IPS DF 6.9 (cell line): ENCODE results near the gene MMP14.
"Not testable (repeated sequence)": the region's sequence is repeated elsewhere in the genome, so short reads cannot be mapped to it uniquely, and the experiment has no call there.

Experiments used
- DNase-seq: peaks from one replicate; pipeline ENCODE4 v3.0.0-alpha.2; 2013; ENCODE audit warnings: low read depth, low spot score
- H3K27ac ChIP-seq: one replicate; pipeline ENCODE4 v1.5.1; 2013; ENCODE audit warnings: low read length, control low read depth
- H3K27me3 ChIP-seq: 2 replicates; pipeline ENCODE4 v1.6.1; 2013; ENCODE audit warnings: mild to moderate bottlenecking, low read length; ENCODE audit not compliant: control insufficient read depth, insufficient read depth
- H3K36me3 ChIP-seq: 2 replicates; pipeline ENCODE4 v1.6.1; 2013; ENCODE audit warnings: low read length; ENCODE audit not compliant: control insufficient read depth, insufficient read depth
- H3K4me1 ChIP-seq: 2 replicates; pipeline ENCODE4 v1.6.1; 2013; ENCODE audit warnings: low read length; ENCODE audit not compliant: control insufficient read depth, insufficient read depth
- H3K4me3 ChIP-seq: 2 replicates; pipeline ENCODE4 v1.5.1; 2013; ENCODE audit warnings: mild to moderate bottlenecking, low read length
- H3K9me3 ChIP-seq: 2 replicates; pipeline ENCODE4 v1.6.1; 2013; ENCODE audit warnings: low read length, inconsistent platforms; ENCODE audit not compliant: control insufficient read depth, insufficient read depth
- WGBS: extraction: QIAGEN DNeasy Blood & Tissue Kit; methylation state at CpG from one replicate; pipeline ENCODE4 v1.1.7; 2013; ENCODE audit warnings: mixed read lengths, missing lambda C conversion rate; ENCODE audit not compliant: insufficient read length, insufficient coverage; 5-methylcytosine and 5-hydroxymethylcytosine counted together

MMP14 gene

GRCh38 chr14:22800346-22800745 is 36.0 kb upstream of the MMP14 start:
- no peaks in the 10 kb centered on the region for H3K27me3 ChIP-seq
- H3K4me3 ChIP-seq = no peak overlapping the region
- no CpG with 5 or more reads among the region's 10 CpGs for WGBS
- no peaks in the 10 kb centered on the region for H3K9me3 ChIP-seq
- no peak for DNase-seq
- H3K27ac ChIP-seq = no peak overlapping the region
- H3K4me1 ChIP-seq = no peaks in the 10 kb centered on the region
- H3K36me3 ChIP-seq = no peaks in the 10 kb centered on the region

GRCh38 chr14:22801716-22802115 is 34.7 kb upstream of the MMP14 start:
- H3K36me3 ChIP-seq = no peaks in the 10 kb centered on the region
- no peaks in the 10 kb centered on the region for H3K4me1 ChIP-seq
- no peaks in the 10 kb centered on the region for H3K9me3 ChIP-seq
- no peak overlapping the region for H3K4me3 ChIP-seq
- no peaks in the 10 kb centered on the region for H3K27me3 ChIP-seq
- WGBS = no CpG with 5 or more reads among the region's 8 CpGs
- DNase-seq = no peak
- no peak overlapping the region for H3K27ac ChIP-seq

DNA sequence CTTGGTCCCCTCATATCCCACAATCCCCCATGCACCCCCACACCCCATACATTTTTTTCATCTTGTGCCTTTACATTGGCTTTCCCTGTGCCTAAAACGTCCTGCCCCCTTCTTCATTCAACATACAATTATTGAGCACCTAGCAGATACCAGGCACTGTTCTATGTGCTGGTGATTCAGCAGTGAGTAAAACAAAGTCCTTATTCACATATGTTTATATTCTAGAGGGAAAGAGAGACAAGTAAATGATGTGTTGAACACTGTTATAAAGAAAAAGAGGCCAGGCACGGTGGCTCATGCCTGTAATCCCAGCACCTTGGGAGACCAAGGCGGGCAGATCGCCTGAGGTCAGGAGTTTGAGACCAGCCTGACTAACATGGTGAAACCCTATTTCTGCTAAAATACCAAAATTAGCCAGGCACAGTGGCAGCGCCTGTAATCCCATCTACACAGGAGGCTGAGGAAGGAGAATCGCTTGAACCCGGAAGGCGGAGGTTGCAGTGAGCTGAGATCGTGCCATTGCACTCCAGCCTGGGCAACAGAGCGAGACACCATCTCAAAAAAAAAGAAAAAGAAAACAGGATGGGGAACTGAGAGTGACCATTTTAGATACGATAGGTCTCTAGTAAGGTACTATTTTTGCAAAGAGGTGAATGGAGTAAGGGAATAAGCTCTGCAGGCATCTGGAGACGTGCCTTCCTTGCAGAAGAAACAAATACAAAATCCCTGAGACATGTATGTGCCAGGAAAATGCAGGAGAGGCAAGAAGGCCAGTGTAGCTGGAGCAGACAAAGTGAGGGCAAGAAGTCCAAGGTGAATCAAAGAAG is 33.3 kb upstream of the MMP14 start:
- no peaks in the 10 kb centered on the region for H3K4me1 ChIP-seq
- H3K4me3 ChIP-seq = no peak overlapping the region
- no peak for DNase-seq
- no peaks in the 10 kb centered on the region for H3K36me3 ChIP-seq
- H3K27me3 ChIP-seq = no peaks in the 10 kb centered on the region
- H3K9me3 ChIP-seq = no peaks in the 10 kb centered on the region
- WGBS = no CpG with 5 or more reads among the region's 12 CpGs
- H3K27ac ChIP-seq = no peak overlapping the region

- no peak overlapping the region for H3K4me3 ChIP-seq
- DNase-seq = no peak
- no peak overlapping the region for H3K27ac ChIP-seq
- no peaks in the 10 kb centered on the region for H3K36me3 ChIP-seq
- WGBS = no CpG with 5 or more reads among the region's 3 CpGs
- H3K9me3 ChIP-seq = no peaks in the 10 kb centered on the region
- H3K27me3 ChIP-seq = no peaks in the 10 kb centered on the region
- H3K4me1 ChIP-seq = no peaks in the 10 kb centered on the region
Observed at GRCh38 chr14:22803687-22803974, 32.8 kb upstream of the MMP14 start.

- WGBS = no CpG with 5 or more reads among the region's 4 CpGs
- H3K27ac ChIP-seq, H3K9me3 ChIP-seq, H3K27me3 ChIP-seq, H3K36me3 ChIP-seq, H3K4me3 ChIP-seq, DNase-seq, H3K4me1 ChIP-seq: not testable (repeated sequence)
Observed at GRCh38 chr14:22805235-22805634, 31.1 kb upstream of the MMP14 start.

- Histone ChIP-seq H3K4me3 (no peak overlapping the region), H3K36me3 (no peaks in the 10 kb centered on the region), H3K27me3 (no peaks in the 10 kb centered on the region), H3K4me1 (no peaks in the 10 kb centered on the region), H3K9me3 (no peaks in the 10 kb centered on the region), H3K27ac (no peak overlapping the region)
- WGBS = no CpG with 5 or more reads among the region's 13 CpGs
- no peak for DNase-seq
Observed at GRCh38 chr14:22807432-22808087, 28.8 kb upstream of the MMP14 start.

DNA sequence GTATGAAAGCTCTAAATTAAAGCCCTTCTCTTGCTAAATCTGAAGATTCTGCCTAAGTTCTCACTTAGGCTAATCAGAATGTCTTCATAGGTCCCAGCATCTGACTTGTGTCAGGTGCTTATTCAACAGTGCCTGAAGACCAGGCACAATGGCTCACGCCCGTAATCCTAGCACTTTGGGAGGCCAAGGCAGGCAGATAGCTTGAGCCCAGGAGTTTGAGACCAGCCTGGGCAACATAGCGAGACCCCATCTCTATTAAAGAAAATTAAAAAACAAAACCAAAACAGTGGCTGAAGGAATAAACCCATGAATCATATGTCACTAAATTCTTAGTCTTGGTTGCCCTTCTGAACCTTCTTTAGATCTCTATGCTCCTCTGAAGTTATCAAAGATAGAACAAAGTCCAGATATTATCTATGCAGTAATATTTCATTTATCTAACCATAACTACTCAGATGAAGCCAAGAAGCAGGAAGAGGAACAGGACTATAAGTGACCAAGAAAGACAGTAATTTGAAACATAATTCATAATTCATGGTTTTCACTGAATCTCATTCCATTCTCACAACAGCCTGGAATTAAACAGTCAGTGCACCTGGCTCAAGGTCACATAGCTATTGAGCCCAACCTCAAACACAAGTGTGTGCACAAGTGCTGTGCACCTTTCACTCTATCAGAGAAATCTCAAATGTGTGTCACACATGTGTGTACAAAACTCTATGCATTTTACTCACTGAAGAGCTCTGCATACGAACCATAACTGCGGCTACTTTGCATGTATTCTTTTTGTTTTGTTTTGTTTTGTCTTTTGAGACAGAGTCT is 27.8 kb upstream of the MMP14 start:
- Histone ChIP-seq H3K4me3 (no peak overlapping the region), H3K9me3 (no peaks in the 10 kb centered on the region), H3K27me3 (no peaks in the 10 kb centered on the region), H3K4me1 (0 out of 2 replicates have a peak, but pooled peaks cover 1% of the 10 kb centered on the region), H3K27ac (no peak overlapping the region), H3K36me3 (no peaks in the 10 kb centered on the region)
- no peak for DNase-seq
- WGBS = no CpG with 5 or more reads among the region's 5 CpGs

DNA sequence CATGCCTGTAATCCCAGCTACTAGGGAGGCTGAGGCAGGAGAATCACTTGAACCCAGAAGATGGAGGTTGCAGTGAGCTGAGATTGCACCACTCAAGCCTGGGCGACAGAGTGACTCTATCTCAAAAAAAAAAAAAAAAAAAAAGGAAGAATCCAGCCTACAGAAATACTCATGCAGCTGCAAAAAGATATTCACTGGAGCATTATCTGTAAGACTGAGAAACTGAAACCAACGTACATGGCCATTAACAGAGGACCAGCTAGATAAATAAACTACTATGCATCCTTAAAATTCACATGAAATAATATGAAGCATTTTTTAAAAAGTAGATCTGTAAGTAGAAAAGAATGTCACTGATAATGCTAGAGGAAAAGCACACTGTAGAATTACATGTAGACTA is 24.7 kb upstream of the MMP14 start:
- Histone ChIP-seq H3K9me3 (no peaks in the 10 kb centered on the region), H3K4me1 (peaks cover 7% of the 10 kb centered on the region; the same call in 1 of the 2 replicates), H3K27me3 (no peaks in the 10 kb centered on the region), H3K4me3 (no peak overlapping the region), H3K27ac (no peak overlapping the region), H3K36me3 (no peaks in the 10 kb centered on the region)
- no CpG with 5 or more reads among the region's 2 CpGs for WGBS
- DNase-seq = no peak

DNA sequence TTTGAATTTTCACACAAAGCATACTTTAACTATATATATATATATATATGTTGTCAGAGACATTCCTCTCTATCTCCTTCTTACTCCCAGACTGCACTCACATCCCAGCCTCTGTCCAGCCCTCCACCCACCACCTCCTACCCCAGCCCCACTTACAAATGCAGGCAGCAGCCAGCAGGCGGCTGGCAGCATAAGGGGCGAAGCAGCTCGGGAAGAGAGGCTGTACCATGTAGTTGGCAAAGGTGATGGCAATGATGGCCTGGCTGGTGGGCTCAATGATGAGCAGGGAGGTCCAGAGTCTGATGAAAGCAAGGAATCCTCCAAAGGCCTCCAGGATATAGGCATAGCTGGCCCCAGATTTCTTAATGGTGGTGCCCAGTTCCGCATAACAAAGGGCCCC is 23.6 kb upstream of the MMP14 start:
- no CpG with 5 or more reads among the region's 4 CpGs for WGBS
- Histone ChIP-seq H3K4me1 (peaks cover 7% of the 10 kb centered on the region; the same call in 1 of the 2 replicates), H3K36me3 (no peaks in the 10 kb centered on the region), H3K27me3 (no peaks in the 10 kb centered on the region), H3K4me3 (no peak overlapping the region), H3K9me3 (no peaks in the 10 kb centered on the region), H3K27ac (no peak overlapping the region)
- DNase-seq = no peak

DNA sequence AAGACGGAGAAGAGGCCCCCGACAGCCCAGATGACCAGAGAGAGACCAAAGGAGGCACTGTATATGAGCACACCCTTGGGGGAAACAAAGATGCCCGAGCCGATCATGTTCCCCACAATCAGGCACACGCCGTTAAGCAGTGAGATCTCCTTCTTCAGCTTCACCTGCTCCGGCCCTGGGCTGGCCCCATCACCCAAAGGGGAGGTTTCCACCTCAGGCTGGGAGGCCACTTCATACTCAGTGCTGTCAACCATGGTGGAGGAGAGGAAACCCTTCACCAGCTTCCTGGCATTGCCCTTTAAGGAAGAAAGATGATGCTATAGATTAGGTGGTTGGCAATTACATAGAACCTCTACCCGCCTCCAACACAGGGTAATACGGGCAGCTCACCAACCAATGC is 23.2 kb upstream of the MMP14 start:
- Histone ChIP-seq H3K27ac (no peak overlapping the region), H3K36me3 (no peaks in the 10 kb centered on the region), H3K4me3 (no peak overlapping the region), H3K4me1 (peaks cover 7% of the 10 kb centered on the region; the same call in 1 of the 2 replicates), H3K27me3 (no peaks in the 10 kb centered on the region), H3K9me3 (no peaks in the 10 kb centered on the region)
- DNase-seq = no peak
- no CpG with 5 or more reads among the region's 9 CpGs for WGBS
